IMR-90 (cell line): Measurements from ENCODE around the gene GPR62. TPM values are rescaled to one million over a fixed set of nuclear protein-coding genes. Genes with fewer than 3 reads are reported as not detected.

ENCODE experiments used
- ATAC-seq: fragments of 200-7000 bp; cut with Tn5 transposase; 2 replicates; pipeline ENCODE4 v1.9.1; 2020; ENCODE audit warnings: low read depth, mild to moderate bottlenecking, moderate library complexity
- BruUV-seq: library from RNA; stranded (reverse); fragments of 400-500 nt; replicated peaks from 2 replicates; lab custom pipeline; 2021; lab: Mats Ljungman, UMichigan
- CTCF ChIA-PET: fragments of 300-600 bp; formaldehyde crosslinking; extraction: SDS; loops from one replicate; lab custom pipeline; 2021; ENCODE audit warnings: antibody characterized with exemption; lab: Yijun Ruan, JAX
- POLR2A ChIA-PET: fragments of 300-600 bp; sonication (Branson Sonifier 250); formaldehyde crosslinking; loops from one replicate; lab custom pipeline; 2022; ENCODE audit warnings: antibody characterized with exemption; ENCODE audit not compliant: unreplicated experiment; lab: Charles Lee
- DNase-seq: peaks from one replicate; pipeline ENCODE4 v3.0.0; 2013
- H2AFZ ChIP-seq: replicated peaks from 2 replicates; pipeline ENCODE3; 2013; ENCODE audit warnings: low read length, mild to moderate bottlenecking; ENCODE audit not compliant: poor library complexity
- H2AK5ac ChIP-seq: 2 replicates; pipeline ENCODE4 v1.6.1; 2013; ENCODE audit warnings: low read depth, low read length, inconsistent platforms
- H2AK9ac ChIP-seq: replicated peaks from 2 replicates; pipeline ENCODE3; 2013; ENCODE audit warnings: mild to moderate bottlenecking, low read depth, low read length, moderate library complexity; ENCODE audit not compliant: poor library complexity
- H2BK120ac ChIP-seq: 2 replicates; pipeline ENCODE4 v1.6.1; 2013; ENCODE audit warnings: low read depth, low read length, inconsistent platforms
- H2BK15ac ChIP-seq: 3 replicates; pipeline ENCODE4 v1.6.1; 2013; ENCODE audit warnings: low read depth, low read length, inconsistent platforms
- H2BK20ac ChIP-seq: 2 replicates; pipeline ENCODE4 v1.6.1; 2013; ENCODE audit warnings: low read depth, mild to moderate bottlenecking, inconsistent platforms, low read length, moderate library complexity
- H2BK5ac ChIP-seq: 2 replicates; pipeline ENCODE4 v1.6.1; 2013; ENCODE audit warnings: mild to moderate bottlenecking, low read depth, low read length, inconsistent platforms; ENCODE audit not compliant: poor library complexity, severe bottlenecking
- H3K14ac ChIP-seq: replicated peaks from 2 replicates; pipeline ENCODE4 v1.6.1; 2013; ENCODE audit warnings: low read depth, low read length, inconsistent platforms
- H3K18ac ChIP-seq: 2 replicates; pipeline ENCODE4 v1.6.1; 2013; ENCODE audit warnings: low read depth, low read length, control low read depth
- H3K23ac ChIP-seq: 2 replicates; pipeline ENCODE4 v1.6.1; 2013; ENCODE audit warnings: low read depth, low read length, inconsistent platforms
- H3K27ac ChIP-seq: 2 replicates; pipeline ENCODE4 v1.5.1; 2013; ENCODE audit warnings: mild to moderate bottlenecking, control low read depth, low read length; ENCODE audit not compliant: insufficient read depth
- H3K27me3 ChIP-seq: 2 replicates; pipeline ENCODE4 v1.6.1; 2013; ENCODE audit warnings: low read length; ENCODE audit not compliant: control insufficient read depth, insufficient read depth
- H3K36me3 ChIP-seq: 2 replicates; pipeline ENCODE4 v1.6.1; 2013; ENCODE audit warnings: low read length, mixed read lengths; ENCODE audit not compliant: control insufficient read depth, insufficient read depth
- H3K4ac ChIP-seq: 2 replicates; pipeline ENCODE4 v1.6.1; 2013; ENCODE audit warnings: low read depth, low read length, inconsistent platforms
- H3K4me1 ChIP-seq: 2 replicates; pipeline ENCODE4 v1.6.1; 2013; ENCODE audit warnings: low read length, mixed read lengths; ENCODE audit not compliant: control insufficient read depth, insufficient read depth
- H3K4me2 ChIP-seq: 2 replicates; pipeline ENCODE4 v1.6.1; 2013; ENCODE audit warnings: low read depth, mild to moderate bottlenecking, control low read depth, low read length, moderate library complexity
- H3K4me3 ChIP-seq: 2 replicates; pipeline ENCODE4 v1.5.1; 2013; ENCODE audit warnings: low read depth, mild to moderate bottlenecking, control low read depth, low read length, moderate library complexity; ENCODE audit not compliant: insufficient read depth
- H3K56ac ChIP-seq: 2 replicates; pipeline ENCODE4 v1.6.1; 2013; ENCODE audit warnings: low read length, inconsistent platforms; ENCODE audit not compliant: insufficient read depth; ENCODE audit errors: extremely low read depth
- H3K79me1 ChIP-seq, 2 experiments: 2 replicates each; pipeline ENCODE4 v1.6.1; 2013; ENCODE audit warnings: low read length in 2 of 2, inconsistent platforms in 1 of 2, low read depth in 1 of 2
- H3K9ac ChIP-seq: 2 replicates; pipeline ENCODE4 v1.6.1; 2013; ENCODE audit warnings: low read depth, low read length, control low read depth
- H3K9me1 ChIP-seq: 2 replicates; pipeline ENCODE4 v1.6.1; 2013; ENCODE audit warnings: low read length, inconsistent platforms; ENCODE audit not compliant: insufficient read depth
- H3K9me3 ChIP-seq: 2 replicates; pipeline ENCODE4 v1.6.1; 2013; ENCODE audit warnings: low read length; ENCODE audit not compliant: control insufficient read depth, insufficient read depth
- H4K20me1 ChIP-seq: 2 replicates; pipeline ENCODE4 v1.6.1; 2013; ENCODE audit warnings: low read length, inconsistent platforms; ENCODE audit not compliant: insufficient read depth
- H4K5ac ChIP-seq: 2 replicates; pipeline ENCODE4 v1.6.1; 2013; ENCODE audit warnings: mild to moderate bottlenecking, low read depth, low read length, control low read depth
- H4K8ac ChIP-seq, 2 experiments: 2 replicates each; pipeline ENCODE4 v1.6.1; 2013; ENCODE audit warnings: low read depth in 2 of 2, low read length in 2 of 2, control low read depth in 1 of 2, inconsistent platforms in 1 of 2
- H4K91ac ChIP-seq: 2 replicates; pipeline ENCODE4 v1.6.1; 2013; ENCODE audit warnings: low read depth, low read length, inconsistent platforms; ENCODE audit not compliant: insufficient read depth
- BHLHE40 ChIP-seq: fragments of 150-350 bp; IDR thresholded peaks from 2 replicates; pipeline ENCODE4 v1.6.1; 2016; ENCODE audit warnings: mild to moderate bottlenecking, low read depth, low read length
- CEBPB ChIP-seq: IDR thresholded peaks from 2 replicates; pipeline ENCODE4 v1.6.1; 2012; ENCODE audit warnings: low read depth, low read length, improper control_type of control experiment
- CHD1 ChIP-seq: IDR thresholded peaks from 2 replicates; pipeline ENCODE4 v1.6.1; 2012; ENCODE audit warnings: low read depth, low read length, improper control_type of control experiment
- ELK1 ChIP-seq: fragments of 150-350 bp; IDR thresholded peaks from 2 replicates; pipeline ENCODE4 v1.6.1; 2016; ENCODE audit warnings: low read depth, mild to moderate bottlenecking, low read length, moderate library complexity, borderline replicate concordance
- FOS ChIP-seq: fragments of 150-350 bp; IDR thresholded peaks from 2 replicates; pipeline ENCODE4 v1.6.1; 2016; ENCODE audit warnings: low read depth, low read length
- MAZ ChIP-seq: IDR thresholded peaks from 2 replicates; pipeline ENCODE4 v1.6.1; 2012; ENCODE audit warnings: low read depth, mild to moderate bottlenecking, low read length, improper control_type of control experiment, moderate library complexity, borderline replicate concordance
- MXI1 ChIP-seq: IDR thresholded peaks from 2 replicates; pipeline ENCODE4 v1.6.1; 2012; ENCODE audit warnings: low read depth, mild to moderate bottlenecking, low read length, moderate library complexity, borderline replicate concordance
- NFE2L2 ChIP-seq: fragments of 150-350 bp; IDR thresholded peaks from 2 replicates; pipeline ENCODE4 v1.6.1; 2016; ENCODE audit warnings: low read depth, mild to moderate bottlenecking, low read length
- POLR2A ChIP-seq: IDR thresholded peaks from 2 replicates; pipeline ENCODE4 v1.6.1; 2012; ENCODE audit warnings: mild to moderate bottlenecking, low read depth, low read length
- RAD21 ChIP-seq: IDR thresholded peaks from 2 replicates; pipeline ENCODE4 v1.6.1; 2012; ENCODE audit warnings: low read length, improper control_type of control experiment
- RCOR1 ChIP-seq: IDR thresholded peaks from 2 replicates; pipeline ENCODE4 v1.6.1; 2012; ENCODE audit warnings: mild to moderate bottlenecking, low read length, improper control_type of control experiment; ENCODE audit not compliant: insufficient replicate concordance
- RFX5 ChIP-seq: IDR thresholded peaks from 2 replicates; pipeline ENCODE4 v1.8.0; 2012; ENCODE audit warnings: low read depth, mild to moderate bottlenecking, low read length, moderate library complexity
- SMC3 ChIP-seq: fragments of 150-350 bp; IDR thresholded peaks from 2 replicates; pipeline ENCODE4 v1.6.1; 2016; ENCODE audit warnings: low read depth, mild to moderate bottlenecking, antibody characterized with exemption, low read length, moderate library complexity
- WGBS, 2 experiments: methylation state at CpG; one replicate each; pipeline versions ENCODE4 v1.1.5 to v1.1.7; 2013; ENCODE audit warnings: missing lambda C conversion rate in 2 of 2; ENCODE audit not compliant: insufficient read length in 1 of 2; ENCODE audit errors: extremely low coverage in 2 of 2; 5-methylcytosine and 5-hydroxymethylcytosine counted together
- dilution Hi-C: fragments of 300-500 bp; cut with HindIII; formaldehyde crosslinking; loops from one replicate; pipeline ENCODE4 v1.14.3; 2018; ENCODE audit warnings: low sequenced_read_pairs; ENCODE audit not compliant: unreplicated experiment
- in situ Hi-C: fragments of 300-500 bp; cut with MboI; formaldehyde crosslinking; loops from 3 replicates; pipeline ENCODE4 v1.14.3; 2019; ENCODE audit warnings: low sequenced_read_pairs, inconsistent platforms, mixed read lengths
- intact Hi-C: fragments of 100-400 bp; cut with micrococcal nuclease; formaldehyde crosslinking; loops from 2 replicates; pipeline ENCODE4 v1.10.0; 2022
- polyA plus RNA-seq, 3 experiments: library from polyadenylated mRNA; depleted of rRNA; stranded (reverse); fragments of >200 nt; gene quantifications; 2 replicates each; pipeline ENCODE4 v1.2.3, GENCODE V29; 2012; ENCODE audit warnings: low replicate concordance in 1 of 3
- total RNA-seq: library from RNA; depleted of rRNA; stranded (reverse); fragments of >200 nt; gene quantifications from 2 replicates; pipeline ENCODE4 v1.2.3, GENCODE V29; 2012

GPR62 gene
- total and polyA plus RNA-seq, 2 of the 4 experiments (the other 2 are of a cell fraction) = under 0.01 TPM; not detected in 1

DNA sequence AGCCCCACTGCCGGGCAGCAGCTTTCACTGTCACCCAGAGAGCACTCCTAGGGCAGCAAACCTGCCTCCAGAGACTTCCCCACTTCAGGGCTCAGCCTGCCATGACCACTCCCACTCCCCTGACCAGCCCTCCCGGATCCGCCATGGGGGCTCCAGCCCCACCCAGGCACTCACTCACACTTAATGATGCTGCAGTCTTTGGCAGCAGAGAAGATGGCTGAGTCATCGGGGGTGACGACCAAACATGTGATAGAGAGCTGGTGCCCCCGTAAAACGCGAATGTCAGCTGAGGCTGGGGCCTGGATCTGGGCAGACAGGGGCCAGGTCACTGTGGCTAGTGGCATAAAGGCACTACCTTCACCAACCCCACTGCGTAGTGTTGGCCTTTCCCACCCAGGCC is 18.2 kb upstream of the GPR62 start:
- H3K56ac ChIP-seq = no peak overlapping the region
- H3K4me1 ChIP-seq = peaks cover 2% of the 10 kb centered on the region; the same call in 1 of the 2 replicates
- no peak overlapping the region for H3K23ac ChIP-seq
- peaks cover 9% of the 10 kb centered on the region for H4K20me1 ChIP-seq
- H3K4me2 ChIP-seq = no peak overlapping the region
- H3K9me1 ChIP-seq = no peaks in the 10 kb centered on the region
- H2BK15ac ChIP-seq = no peak overlapping the region
- 60% methylated on average over 5 of the region's 9 CpGs; no CpG with 5 or more reads in 1 of the 2 experiments for WGBS, 2 experiments
- no peak overlapping the region for H3K4ac ChIP-seq
- H3K79me1 ChIP-seq = peaks cover 16 to 28% of the 10 kb centered on the region in 2 experiments; a peak in 2 of 4 replicates
- H2AK9ac ChIP-seq = no peak overlapping the region
- H3K4me3 ChIP-seq = no peak overlapping the region
- no peak overlapping the region for H2AFZ ChIP-seq
- no peak overlapping the region for H3K27ac ChIP-seq
- dilution Hi-C loops (no loop called here), intact Hi-C loops (no loop called here), in situ Hi-C loops (loop anchor here (25.0 kb wide), 1 partner anchor 550 kb away; the partner anchor contains the start of genes MANF and RBM15B)
- H3K36me3 ChIP-seq = peaks cover 52% of the 10 kb centered on the region
- BruUV-seq = no TSS peak
- H3K9ac ChIP-seq = no peak overlapping the region
- H3K14ac ChIP-seq = no peak overlapping the region
- no peak overlapping the region for H4K91ac ChIP-seq
- DNase-seq (peak; percentile 36), ATAC-seq (no peak)
- TF ChIP-seq ELK1 = no peak
- no peak for TF ChIP-seq NFE2L2
- TF ChIP-seq RCOR1 = no peak
- no peak for TF ChIP-seq CHD1
- TF ChIP-seq SMC3 = no peak
- TF ChIP-seq RFX5 = no peak
- no peak for TF ChIP-seq MXI1
- no peak for TF ChIP-seq CEBPB
- no peak for TF ChIP-seq POLR2A
- TF ChIP-seq FOS = no peak
- TF ChIP-seq BHLHE40 = no peak
- no peak for TF ChIP-seq MAZ
- TF ChIP-seq RAD21 = no peak
- H3K18ac ChIP-seq = no peak overlapping the region
- H3K9me3 ChIP-seq = no peaks in the 10 kb centered on the region
- H2BK5ac ChIP-seq = no peak overlapping the region
- H2BK20ac ChIP-seq = no peak overlapping the region
- no peak overlapping the region for H4K8ac ChIP-seq
- H2BK120ac ChIP-seq = no peak overlapping the region
- ChIA-PET POLR2A (no interaction called here), CTCF (no interaction called here)
- no peaks in the 10 kb centered on the region for H3K27me3 ChIP-seq
- no peak overlapping the region for H4K5ac ChIP-seq
- H2AK5ac ChIP-seq = no peak overlapping the region
